ENCODE data around the gene RAB27B.

The RAB27B gene

DNA sequence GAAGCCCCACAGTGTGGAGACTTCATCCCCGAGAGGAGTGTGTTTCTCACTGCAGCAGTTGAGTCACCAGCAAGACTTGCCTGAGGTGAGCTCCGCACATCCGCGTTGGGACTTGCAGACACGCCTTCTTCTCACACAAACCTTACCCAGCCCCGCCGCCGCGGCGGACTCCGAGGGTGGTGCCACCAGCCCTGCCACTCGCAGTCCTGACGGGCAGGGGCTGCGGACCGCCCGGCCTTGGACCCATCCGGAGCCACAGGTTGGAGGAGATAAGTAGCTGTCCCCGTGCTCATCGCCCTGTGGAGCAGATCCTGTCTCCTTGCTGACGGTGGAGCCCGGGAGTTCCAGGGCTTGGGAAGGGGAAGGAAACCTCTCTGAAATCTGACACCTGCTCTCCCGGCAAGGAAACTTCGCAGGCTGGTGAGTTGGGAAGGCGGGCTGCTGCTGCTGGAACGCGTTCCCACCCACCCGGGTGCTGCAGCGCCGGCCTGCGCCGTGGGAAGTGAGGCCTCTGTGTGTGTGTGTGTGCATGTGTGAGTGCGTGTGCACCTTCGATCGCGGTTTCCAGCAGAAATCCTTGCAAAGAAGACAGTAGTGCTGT, at the start of gene RAB27B (continued):
- TF ChIP-seq, protein P1, sequence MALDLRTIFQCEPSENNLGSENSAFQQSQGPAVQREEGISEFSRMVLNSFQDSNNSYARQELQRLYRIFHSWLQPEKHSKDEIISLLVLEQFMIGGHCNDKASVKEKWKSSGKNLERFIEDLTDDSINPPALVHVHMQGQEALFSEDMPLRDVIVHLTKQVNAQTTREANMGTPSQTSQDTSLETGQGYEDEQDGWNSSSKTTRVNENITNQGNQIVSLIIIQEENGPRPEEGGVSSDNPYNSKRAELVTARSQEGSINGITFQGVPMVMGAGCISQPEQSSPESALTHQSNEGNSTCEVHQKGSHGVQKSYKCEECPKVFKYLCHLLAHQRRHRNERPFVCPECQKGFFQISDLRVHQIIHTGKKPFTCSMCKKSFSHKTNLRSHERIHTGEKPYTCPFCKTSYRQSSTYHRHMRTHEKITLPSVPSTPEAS (tag by site-specific recombination; IDR thresholded peaks at IDR 0.05), result peak; percentile 91
- TF ChIP-seq, protein P2, sequence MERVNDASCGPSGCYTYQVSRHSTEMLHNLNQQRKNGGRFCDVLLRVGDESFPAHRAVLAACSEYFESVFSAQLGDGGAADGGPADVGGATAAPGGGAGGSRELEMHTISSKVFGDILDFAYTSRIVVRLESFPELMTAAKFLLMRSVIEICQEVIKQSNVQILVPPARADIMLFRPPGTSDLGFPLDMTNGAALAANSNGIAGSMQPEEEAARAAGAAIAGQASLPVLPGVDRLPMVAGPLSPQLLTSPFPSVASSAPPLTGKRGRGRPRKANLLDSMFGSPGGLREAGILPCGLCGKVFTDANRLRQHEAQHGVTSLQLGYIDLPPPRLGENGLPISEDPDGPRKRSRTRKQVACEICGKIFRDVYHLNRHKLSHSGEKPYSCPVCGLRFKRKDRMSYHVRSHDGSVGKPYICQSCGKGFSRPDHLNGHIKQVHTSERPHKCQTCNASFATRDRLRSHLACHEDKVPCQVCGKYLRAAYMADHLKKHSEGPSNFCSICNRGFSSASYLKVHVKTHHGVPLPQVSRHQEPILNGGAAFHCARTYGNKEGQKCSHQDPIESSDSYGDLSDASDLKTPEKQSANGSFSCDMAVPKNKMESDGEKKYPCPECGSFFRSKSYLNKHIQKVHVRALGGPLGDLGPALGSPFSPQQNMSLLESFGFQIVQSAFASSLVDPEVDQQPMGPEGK (tag by site-specific recombination; IDR thresholded peaks at IDR 0.05), result peak; percentile 51
- TF ChIP-seq BCL11A (tag by site-specific recombination; IDR thresholded peaks at IDR 0.05; ENCODE audit: low read depth) (no peak), ZNF792 (tag by site-specific recombination; IDR thresholded peaks at IDR 0.05) (no peak), KLF16 (tag by site-specific recombination; IDR thresholded peaks at IDR 0.05) (peak; percentile 67; the same call in 1 of the 2 replicates), ZXDB (tag by site-specific recombination; IDR thresholded peaks at IDR 0.05) (peak; percentile 81), ZBTB20 (tag by site-specific recombination; IDR thresholded peaks at IDR 0.05) (peak; percentile 100), IKZF3 (tag by site-specific recombination; IDR thresholded peaks at IDR 0.05) (peak; percentile 91), SCRT2 (tag by site-specific recombination; IDR thresholded peaks at IDR 0.05) (peak; percentile 90)
- TF ChIP-seq, protein P3, sequence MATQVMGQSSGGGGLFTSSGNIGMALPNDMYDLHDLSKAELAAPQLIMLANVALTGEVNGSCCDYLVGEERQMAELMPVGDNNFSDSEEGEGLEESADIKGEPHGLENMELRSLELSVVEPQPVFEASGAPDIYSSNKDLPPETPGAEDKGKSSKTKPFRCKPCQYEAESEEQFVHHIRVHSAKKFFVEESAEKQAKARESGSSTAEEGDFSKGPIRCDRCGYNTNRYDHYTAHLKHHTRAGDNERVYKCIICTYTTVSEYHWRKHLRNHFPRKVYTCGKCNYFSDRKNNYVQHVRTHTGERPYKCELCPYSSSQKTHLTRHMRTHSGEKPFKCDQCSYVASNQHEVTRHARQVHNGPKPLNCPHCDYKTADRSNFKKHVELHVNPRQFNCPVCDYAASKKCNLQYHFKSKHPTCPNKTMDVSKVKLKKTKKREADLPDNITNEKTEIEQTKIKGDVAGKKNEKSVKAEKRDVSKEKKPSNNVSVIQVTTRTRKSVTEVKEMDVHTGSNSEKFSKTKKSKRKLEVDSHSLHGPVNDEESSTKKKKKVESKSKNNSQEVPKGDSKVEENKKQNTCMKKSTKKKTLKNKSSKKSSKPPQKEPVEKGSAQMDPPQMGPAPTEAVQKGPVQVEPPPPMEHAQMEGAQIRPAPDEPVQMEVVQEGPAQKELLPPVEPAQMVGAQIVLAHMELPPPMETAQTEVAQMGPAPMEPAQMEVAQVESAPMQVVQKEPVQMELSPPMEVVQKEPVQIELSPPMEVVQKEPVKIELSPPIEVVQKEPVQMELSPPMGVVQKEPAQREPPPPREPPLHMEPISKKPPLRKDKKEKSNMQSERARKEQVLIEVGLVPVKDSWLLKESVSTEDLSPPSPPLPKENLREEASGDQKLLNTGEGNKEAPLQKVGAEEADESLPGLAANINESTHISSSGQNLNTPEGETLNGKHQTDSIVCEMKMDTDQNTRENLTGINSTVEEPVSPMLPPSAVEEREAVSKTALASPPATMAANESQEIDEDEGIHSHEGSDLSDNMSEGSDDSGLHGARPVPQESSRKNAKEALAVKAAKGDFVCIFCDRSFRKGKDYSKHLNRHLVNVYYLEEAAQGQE (tag by site-specific recombination; IDR thresholded peaks at IDR 0.05), result peak; percentile 16; the same call in 1 of the 2 replicates

DNA sequence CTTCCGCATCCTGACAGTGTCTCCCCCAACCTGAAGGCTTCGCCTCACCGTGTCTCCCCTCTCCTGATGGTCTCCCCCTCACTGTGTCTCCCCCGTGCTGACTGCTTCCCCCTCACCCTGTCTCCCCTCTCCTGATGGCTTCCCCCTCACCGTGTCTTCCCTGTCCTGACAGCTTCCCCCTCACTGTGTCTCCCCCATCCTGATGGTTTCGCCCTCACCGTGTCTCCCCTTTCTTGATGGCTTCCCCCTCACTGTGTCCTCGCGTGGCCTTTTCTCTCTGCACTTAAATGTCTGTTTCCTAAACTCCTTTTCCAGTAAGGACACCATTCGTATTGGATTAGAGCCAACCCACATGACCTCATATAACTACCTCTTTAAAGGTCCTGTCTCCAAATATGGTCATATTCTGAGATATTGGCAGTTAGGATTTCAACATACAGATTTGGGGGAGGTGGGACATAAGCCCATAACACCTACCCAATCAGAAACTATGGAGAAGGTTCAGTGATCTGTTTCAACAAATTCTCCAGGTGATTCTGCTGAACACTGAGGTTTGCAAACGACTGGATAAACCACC, 47.9 kb upstream of the RAB27B start:
- ChIA-PET CTCF (no interaction called here), POLR2A (no interaction called here)
- no peaks in the 10 kb centered on the region for H3K36me3 ChIP-seq (ENCODE audit: control insufficient read depth in 2 of 2, insufficient read depth in 1 of 2, low read length in 2 of 2)
- H3K4me3 ChIP-seq (ENCODE audit: low read depth, low read length), result no peak overlapping the region
- no peaks in the 10 kb centered on the region for H3K9me3 ChIP-seq (ENCODE audit: control insufficient read depth, insufficient read depth, low read depth, low read length)
- no peak overlapping the region for H3K27ac ChIP-seq (ENCODE audit: extremely low read depth, low read depth, low read length)
- H3K4me1 ChIP-seq (ENCODE audit: control insufficient read depth, insufficient read depth, low read length), result peaks cover 12% of the 10 kb centered on the region
- TF ChIP-seq, protein P4, sequence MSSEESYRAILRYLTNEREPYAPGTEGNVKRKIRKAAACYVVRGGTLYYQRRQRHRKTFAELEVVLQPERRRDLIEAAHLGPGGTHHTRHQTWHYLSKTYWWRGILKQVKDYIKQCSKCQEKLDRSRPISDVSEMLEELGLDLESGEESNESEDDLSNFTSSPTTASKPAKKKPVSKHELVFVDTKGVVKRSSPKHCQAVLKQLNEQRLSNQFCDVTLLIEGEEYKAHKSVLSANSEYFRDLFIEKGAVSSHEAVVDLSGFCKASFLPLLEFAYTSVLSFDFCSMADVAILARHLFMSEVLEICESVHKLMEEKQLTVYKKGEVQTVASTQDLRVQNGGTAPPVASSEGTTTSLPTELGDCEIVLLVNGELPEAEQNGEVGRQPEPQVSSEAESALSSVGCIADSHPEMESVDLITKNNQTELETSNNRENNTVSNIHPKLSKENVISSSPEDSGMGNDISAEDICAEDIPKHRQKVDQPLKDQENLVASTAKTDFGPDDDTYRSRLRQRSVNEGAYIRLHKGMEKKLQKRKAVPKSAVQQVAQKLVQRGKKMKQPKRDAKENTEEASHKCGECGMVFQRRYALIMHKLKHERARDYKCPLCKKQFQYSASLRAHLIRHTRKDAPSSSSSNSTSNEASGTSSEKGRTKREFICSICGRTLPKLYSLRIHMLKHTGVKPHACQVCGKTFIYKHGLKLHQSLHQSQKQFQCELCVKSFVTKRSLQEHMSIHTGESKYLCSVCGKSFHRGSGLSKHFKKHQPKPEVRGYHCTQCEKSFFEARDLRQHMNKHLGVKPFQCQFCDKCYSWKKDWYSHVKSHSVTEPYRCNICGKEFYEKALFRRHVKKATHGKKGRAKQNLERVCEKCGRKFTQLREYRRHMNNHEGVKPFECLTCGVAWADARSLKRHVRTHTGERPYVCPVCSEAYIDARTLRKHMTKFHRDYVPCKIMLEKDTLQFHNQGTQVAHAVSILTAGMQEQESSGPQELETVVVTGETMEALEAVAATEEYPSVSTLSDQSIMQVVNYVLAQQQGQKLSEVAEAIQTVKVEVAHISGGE (tag by site-specific recombination; conservative IDR thresholded peaks at IDR 0.05; ENCODE audit: low read depth), result no peak
- TF ChIP-seq ZNF560 (tag by site-specific recombination; IDR thresholded peaks at IDR 0.05; ENCODE audit: borderline replicate concordance) (no peak), ZNF221 (tag by site-specific recombination; IDR thresholded peaks at IDR 0.05; ENCODE audit: borderline replicate concordance) (no peak), ZNF610 (tag by site-specific recombination; IDR thresholded peaks at IDR 0.05; ENCODE audit: borderline replicate concordance) (no peak), ZNF843 (tag by site-specific recombination; IDR thresholded peaks at IDR 0.05) (no peak), ZNF626 (tag by site-specific recombination; IDR thresholded peaks at IDR 0.05) (no peak), ZNF473 (tag by site-specific recombination; IDR thresholded peaks at IDR 0.05) (no peak)
- TF ChIP-seq, protein P5, sequence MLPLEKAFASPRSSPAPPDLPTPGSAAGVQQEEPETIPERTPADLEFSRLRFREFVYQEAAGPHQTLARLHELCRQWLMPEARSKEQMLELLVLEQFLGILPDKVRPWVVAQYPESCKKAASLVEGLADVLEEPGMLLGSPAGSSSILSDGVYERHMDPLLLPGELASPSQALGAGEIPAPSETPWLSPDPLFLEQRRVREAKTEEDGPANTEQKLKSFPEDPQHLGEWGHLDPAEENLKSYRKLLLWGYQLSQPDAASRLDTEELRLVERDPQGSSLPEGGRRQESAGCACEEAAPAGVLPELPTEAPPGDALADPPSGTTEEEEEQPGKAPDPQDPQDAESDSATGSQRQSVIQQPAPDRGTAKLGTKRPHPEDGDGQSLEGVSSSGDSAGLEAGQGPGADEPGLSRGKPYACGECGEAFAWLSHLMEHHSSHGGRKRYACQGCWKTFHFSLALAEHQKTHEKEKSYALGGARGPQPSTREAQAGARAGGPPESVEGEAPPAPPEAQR (tag by site-specific recombination; IDR thresholded peaks at IDR 0.05), result no peak

Measured in HEK293 (cell line).